ENCODE data around the gene PRAC2.
A peak's percentile ranks its signal among the peaks of the same experiment; 100 is the strongest.

PRAC2 gene

GRCh38 chr17:48724251-48725003 is 1.4 kb downstream of the PRAC2 start:
- peak; percentile 71 for DNase-seq (ENCODE audit: extremely low spot score)
- peak; percentile 82 for TF ChIP-seq CTCF (IDR thresholded peaks at IDR 0.05; ENCODE audit: control extremely low read depth, extremely low read depth, low read depth, missing control alignments)
- POLR2A ChIA-PET = no interaction called here
- CTCF ChIA-PET = interaction anchor here (0.6 to 15.4 kb wide), 48 partner anchors 8 to 831 kb away, joined by 3 to 166 read pairs (median 4); partner anchors contain the start of genes ATP5MC1 and HOXB9

GRCh38 chr17:48725004-48725287 is 2.0 kb downstream of the PRAC2 start:
- POLR2A ChIA-PET = no interaction called here

GRCh38 chr17:48725288-48726064 is 2.5 kb downstream of the PRAC2 start:
- POLR2A ChIA-PET = no interaction called here
- no peak for TF ChIP-seq CTCF (IDR thresholded peaks at IDR 0.05; ENCODE audit: control extremely low read depth, extremely low read depth, low read depth, missing control alignments)
- CTCF ChIA-PET = interaction anchor here (0.8 to 15.4 kb wide), 26 partner anchors 11 to 308 kb away, joined by 3 to 166 read pairs (median 6); partner anchors contain the start of gene HOXB9
- no peak for DNase-seq (ENCODE audit: extremely low spot score)

More at GRCh38 chr17:48725004-48725287, 2.0 kb downstream of the PRAC2 start:
- DNase-seq (ENCODE audit: extremely low spot score) = no peak
- TF ChIP-seq CTCF (IDR thresholded peaks at IDR 0.05; ENCODE audit: control extremely low read depth, extremely low read depth, low read depth, missing control alignments) = no peak
- CTCF ChIA-PET = interaction anchor here (0.8 to 15.4 kb wide), 25 partner anchors 10 to 308 kb away, joined by 3 to 166 read pairs (median 5); partner anchors contain the start of gene HOXB9

- no peak for DNase-seq (ENCODE audit: extremely low spot score)
- ChIA-PET POLR2A (no interaction called here), CTCF (interaction anchor here (1.3 to 15.4 kb wide), 10 partner anchors 10 to 307 kb away, joined by 5 to 166 read pairs (median 26); no protein-coding TSS in a partner anchor)
- no peak for TF ChIP-seq CTCF (IDR thresholded peaks at IDR 0.05; ENCODE audit: control extremely low read depth, extremely low read depth, low read depth, missing control alignments)
Measured at GRCh38 chr17:48726114-48726915, 3.3 kb downstream of the PRAC2 start.

- DNase-seq (ENCODE audit: extremely low spot score) = no peak
- ChIA-PET POLR2A (no interaction called here), CTCF (interaction anchor here (1.2 to 15.4 kb wide), 6 partner anchors 16 to 306 kb away, joined by 3 to 166 read pairs (median 28); no protein-coding TSS in a partner anchor)
Measured at GRCh38 chr17:48726916-48727286, 3.9 kb downstream of the PRAC2 start.

More at GRCh38 chr17:48726916-48727286, 3.9 kb downstream of the PRAC2 start:
- no peak for TF ChIP-seq CTCF (IDR thresholded peaks at IDR 0.05; ENCODE audit: control extremely low read depth, extremely low read depth, low read depth, missing control alignments)

Data from GM10248 (cell line).